GM19023 (cell line): ENCODE measurements around the gene SCAMP1.

Experiments
- ATAC-seq: cut with Tn5 transposase; IDR thresholded peaks from one replicate; pipeline ENCODE4 v1.9.1; 2021; ENCODE audit warnings: mild to moderate bottlenecking, moderate library complexity; ENCODE audit not compliant: unreplicated experiment

Gene SCAMP1

GRCh38 chr5:78509884-78510769 is 149.7 kb downstream of the SCAMP1 start:
- peak; percentile 87 for ATAC-seq

- ATAC-seq: no peak
Observed at GRCh38 chr5:78511121-78511906, 150.9 kb downstream of the SCAMP1 start.

- ATAC-seq: no peak
Observed at GRCh38 chr5:78512435-78512834, 152.0 kb downstream of the SCAMP1 start.

- ATAC-seq: no peak
Observed at GRCh38 chr5:78513441-78513840, 153.0 kb downstream of the SCAMP1 start.

- ATAC-seq: no peak
Observed at GRCh38 chr5:78514427-78515330, 154.3 kb downstream of the SCAMP1 start.

- ATAC-seq: no peak
Observed at GRCh38 chr5:78515670-78516069, 155.3 kb downstream of the SCAMP1 start.

- no peak for ATAC-seq
Observed at GRCh38 chr5:78518365-78519197, 158.2 kb downstream of the SCAMP1 start.

GRCh38 chr5:78519198-78519941 is 159.0 kb downstream of the SCAMP1 start:
- no peak for ATAC-seq

- no peak for ATAC-seq
Observed at GRCh38 chr5:78521455-78521854, 161.0 kb downstream of the SCAMP1 start.

GRCh38 chr5:78522476-78523260 is 162.3 kb downstream of the SCAMP1 start:
- no peak for ATAC-seq

GRCh38 chr5:78523314-78524193 is 163.1 kb downstream of the SCAMP1 start:
- no peak for ATAC-seq

GRCh38 chr5:78526049-78526525 is 165.7 kb downstream of the SCAMP1 start:
- no peak for ATAC-seq

- ATAC-seq: no peak
Observed at GRCh38 chr5:78527054-78527859, 166.8 kb downstream of the SCAMP1 start.

- no peak for ATAC-seq
Observed at GRCh38 chr5:78527925-78528324, 167.5 kb downstream of the SCAMP1 start.
